ENCODE measurements around the gene TSPAN5. TPM values are rescaled to one million over a fixed set of nuclear protein-coding genes. Genes with fewer than 3 reads are reported as not detected.

Gene TSPAN5
- total RNA-seq, 1 experiment from 2014 or later: 18.5 TPM

GRCh38 chr4:98544818-98545414 lies 113.5 kb downstream of the TSPAN5 start:
- Mint-ChIP-seq H3K27ac (ENCODE audit: low read depth, unreplicated experiment) (no peak overlapping the region), H3K4me1 (ENCODE audit: insufficient read depth, unreplicated experiment) (peaks cover 6% of the 10 kb centered on the region), H3K9me3 (ENCODE audit: unreplicated experiment) (no peaks in the 10 kb centered on the region), H3K4me3 (ENCODE audit: unreplicated experiment) (no peak overlapping the region), H3K36me3 (ENCODE audit: insufficient read depth, unreplicated experiment) (no peaks in the 10 kb centered on the region), H3K27me3 (ENCODE audit: insufficient read depth, unreplicated experiment) (no peaks in the 10 kb centered on the region)
- no TSS peak for BruUV-seq (replicated peaks)
- ChIA-PET CTCF (interaction anchor here (0.6 to 2.2 kb wide), 2 partner anchors 9 to 421 kb away, joined by 3 to 6 read pairs; no protein-coding TSS in a partner anchor), POLR2A (no interaction called here)
- no peak for TF ChIP-seq CTCF (IDR thresholded peaks at IDR 0.05; ENCODE audit: unreplicated experiment)
- intact Hi-C loops (cut with micrococcal nuclease): no loop called here
- no peak for DNase-seq (ENCODE audit: unreplicated experiment)

GRCh38 chr4:98544141-98544817 lies 114.1 kb downstream of the TSPAN5 start:
- DNase-seq (ENCODE audit: unreplicated experiment): no peak
- Mint-ChIP-seq H3K27me3 (ENCODE audit: insufficient read depth, unreplicated experiment) (no peaks in the 10 kb centered on the region), H3K4me3 (ENCODE audit: unreplicated experiment) (no peak overlapping the region), H3K4me1 (ENCODE audit: insufficient read depth, unreplicated experiment) (peaks cover 6% of the 10 kb centered on the region), H3K36me3 (ENCODE audit: insufficient read depth, unreplicated experiment) (no peaks in the 10 kb centered on the region), H3K27ac (ENCODE audit: low read depth, unreplicated experiment) (no peak overlapping the region), H3K9me3 (ENCODE audit: unreplicated experiment) (no peaks in the 10 kb centered on the region)
- intact Hi-C loops (cut with micrococcal nuclease): no loop called here
- BruUV-seq (replicated peaks): no TSS peak
- ChIA-PET POLR2A (no interaction called here), CTCF (interaction anchor here (2.2 kb wide), 1 partner anchor 10 kb away, joined by 6 read pairs; no protein-coding TSS in a partner anchor)
- no peak for TF ChIP-seq CTCF (IDR thresholded peaks at IDR 0.05; ENCODE audit: unreplicated experiment)

GRCh38 chr4:98542011-98542410 lies 116.4 kb downstream of the TSPAN5 start:
- POLR2A ChIA-PET: no interaction called here
- Mint-ChIP-seq H3K36me3 (ENCODE audit: insufficient read depth, unreplicated experiment) (no peaks in the 10 kb centered on the region), H3K4me3 (ENCODE audit: unreplicated experiment) (no peak overlapping the region), H3K27me3 (ENCODE audit: insufficient read depth, unreplicated experiment) (no peaks in the 10 kb centered on the region), H3K4me1 (ENCODE audit: insufficient read depth, unreplicated experiment) (peaks cover 6% of the 10 kb centered on the region), H3K9me3 (ENCODE audit: unreplicated experiment) (no peaks in the 10 kb centered on the region), H3K27ac (ENCODE audit: low read depth, unreplicated experiment) (no peak overlapping the region)
- CTCF ChIA-PET: interaction anchor here (0.5 kb wide), 1 partner anchor 14 kb away, joined by 3 read pairs; no protein-coding TSS in a partner anchor
- BruUV-seq (replicated peaks): no TSS peak
- no peak for TF ChIP-seq CTCF (IDR thresholded peaks at IDR 0.05; ENCODE audit: unreplicated experiment)
- no peak for DNase-seq (ENCODE audit: unreplicated experiment)
- intact Hi-C loops (cut with micrococcal nuclease): no loop called here

GRCh38 chr4:98540803-98541202 lies 117.6 kb downstream of the TSPAN5 start:
- Mint-ChIP-seq H3K36me3 (ENCODE audit: insufficient read depth, unreplicated experiment) (peaks cover 1% of the 10 kb centered on the region), H3K27ac (ENCODE audit: low read depth, unreplicated experiment) (no peak overlapping the region), H3K9me3 (ENCODE audit: unreplicated experiment) (no peaks in the 10 kb centered on the region), H3K4me3 (ENCODE audit: unreplicated experiment) (no peak overlapping the region), H3K27me3 (ENCODE audit: insufficient read depth, unreplicated experiment) (no peaks in the 10 kb centered on the region), H3K4me1 (ENCODE audit: insufficient read depth, unreplicated experiment) (peaks cover 6% of the 10 kb centered on the region)
- no TSS peak for BruUV-seq (replicated peaks)
- no peak for DNase-seq (ENCODE audit: unreplicated experiment)
- POLR2A ChIA-PET: no interaction called here
- CTCF ChIA-PET: no interaction called here
- no peak for TF ChIP-seq CTCF (IDR thresholded peaks at IDR 0.05; ENCODE audit: unreplicated experiment)
- intact Hi-C loops (cut with micrococcal nuclease): no loop called here

Measured in MCF 10A (cell line).